Lower lobe of right lung (tissue), 2 donors: Measurements from ENCODE around the gene KLF15. TPM values are rescaled to one million over a fixed set of nuclear protein-coding genes. Genes with fewer than 3 reads are reported as not detected.
A peak's percentile ranks its signal among the peaks of the same experiment; 100 is the strongest.

Source experiments
- ATAC-seq, 2 donors: fragments of 200-7000 bp; cut with Tn5 transposase; one replicate each; pipeline ENCODE4 v1.9.1; 2020 to 2022; ENCODE audit warnings: mild to moderate bottlenecking in 2 of 2, moderate library complexity in 2 of 2
- DNase-seq: peaks from one replicate; pipeline ENCODE4 v3.0.0-alpha.2; 2020
- H3K27ac ChIP-seq: fragments of 200-600 bp; one replicate; pipeline ENCODE4 v1.8.0; 2022
- H3K27me3 ChIP-seq: fragments of 200-600 bp; one replicate; pipeline ENCODE4 v1.8.0; 2022; ENCODE audit warnings: low read depth
- H3K36me3 ChIP-seq: fragments of 200-600 bp; one replicate; pipeline ENCODE4 v1.8.0; 2022; ENCODE audit warnings: mild to moderate bottlenecking
- H3K4me1 ChIP-seq: fragments of 200-600 bp; one replicate; pipeline ENCODE4 v1.8.0; 2022
- H3K4me3 ChIP-seq: fragments of 200-600 bp; one replicate; pipeline ENCODE4 v1.8.0; 2022; ENCODE audit warnings: mild to moderate bottlenecking
- H3K9me3 ChIP-seq: fragments of 200-600 bp; one replicate; pipeline ENCODE4 v1.8.0; 2022
- CTCF ChIP-seq: fragments of 200-600 bp; IDR thresholded peaks from one replicate; pipeline ENCODE4 v1.8.0; 2022; ENCODE audit warnings: antibody characterized with exemption, mild to moderate bottlenecking
- intact Hi-C: fragments of 100-400 bp; cut with DNase I; formaldehyde crosslinking; loops from one replicate; pipeline ENCODE4 v1.11.0; 2022
- total RNA-seq: library from RNA; stranded (reverse); fragmentation: NEBNext Ultra II Directional; extraction: Animal tissue kit (Norgen Biotek cat#: 25700); gene quantifications from one replicate; pipeline ENCODE4 v1.2.1, GENCODE V29; 2021
- donor health status: DM: no; HTN: yes; CAD: no; lungs with severe emphysema.

The KLF15 gene
- total RNA-seq, 1 donor from 2014 or later, result 40.1 TPM

GRCh38 chr3:126381966-126382365, 24.8 kb upstream of the KLF15 start:
- no peaks in the 10 kb centered on the region for H3K4me1 ChIP-seq
- H3K9me3 ChIP-seq, result no peaks in the 10 kb centered on the region
- no peak overlapping the region for H3K27ac ChIP-seq
- no peak for ATAC-seq
- DNase-seq, result no peak
- H3K4me3 ChIP-seq, result no peak overlapping the region
- TF ChIP-seq CTCF, result no peak
- intact Hi-C loops, result no loop called here
- no peaks in the 10 kb centered on the region for H3K27me3 ChIP-seq
- no peaks in the 10 kb centered on the region for H3K36me3 ChIP-seq

GRCh38 chr3:126380011-126380768, 23.0 kb upstream of the KLF15 start:
- Histone ChIP-seq H3K27ac (no peak overlapping the region), H3K4me3 (no peak overlapping the region), H3K36me3 (no peaks in the 10 kb centered on the region), H3K4me1 (no peaks in the 10 kb centered on the region), H3K27me3 (no peaks in the 10 kb centered on the region), H3K9me3 (no peaks in the 10 kb centered on the region)
- no peak for TF ChIP-seq CTCF
- ATAC-seq (peak in 1 of 2 donors; percentile 43), DNase-seq (no peak)
- intact Hi-C loops, result no loop called here

GRCh38 chr3:126378341-126378751, 21.1 kb upstream of the KLF15 start:
- Histone ChIP-seq H3K27me3 (no peaks in the 10 kb centered on the region), H3K9me3 (no peaks in the 10 kb centered on the region), H3K4me1 (peaks cover 14% of the 10 kb centered on the region), H3K27ac (no peak overlapping the region), H3K4me3 (no peak overlapping the region), H3K36me3 (no peaks in the 10 kb centered on the region)
- intact Hi-C loops, result no loop called here
- DNase-seq, result no peak
- ATAC-seq, result no peak
- TF ChIP-seq CTCF, result no peak

- Histone ChIP-seq H3K4me1 (peaks cover 17% of the 10 kb centered on the region), H3K36me3 (no peaks in the 10 kb centered on the region), H3K4me3 (no peak overlapping the region), H3K9me3 (no peaks in the 10 kb centered on the region), H3K27me3 (no peaks in the 10 kb centered on the region), H3K27ac (no peak overlapping the region)
- TF ChIP-seq CTCF, result no peak
- intact Hi-C loops, result no loop called here
- no peak for DNase-seq
- no peak for ATAC-seq
Observed at GRCh38 chr3:126377211-126377610, 20.0 kb upstream of the KLF15 start.

GRCh38 chr3:126376444-126376843, 19.2 kb upstream of the KLF15 start:
- Histone ChIP-seq H3K27me3 (no peaks in the 10 kb centered on the region), H3K4me1 (peaks cover 17% of the 10 kb centered on the region), H3K27ac (no peak overlapping the region), H3K4me3 (no peak overlapping the region), H3K9me3 (no peaks in the 10 kb centered on the region), H3K36me3 (no peaks in the 10 kb centered on the region)
- DNase-seq, result no peak
- intact Hi-C loops, result no loop called here
- TF ChIP-seq CTCF, result no peak
- ATAC-seq, result no peak
